RPMI7951 (cell line): ENCODE results near the gene COMP. TPM values are rescaled to one million over a fixed set of nuclear protein-coding genes. Genes with fewer than 3 reads are reported as not detected.
A peak's percentile ranks its signal among the peaks of the same experiment; 100 is the strongest.

Experiments used
- DNase-seq: peaks from one replicate; pipeline ENCODE4 v3.0.0-alpha.2; 2012; ENCODE audit warnings: low read depth
- total RNA-seq: library from RNA; depleted of rRNA; stranded (reverse); fragments of >200 nt; shearing (Covaris generic); gene quantifications from 2 replicates; pipeline ENCODE4 v1.2.3, GENCODE V29; 2014

COMP gene
- total RNA-seq, 1 experiment from 2014 or later: 1.1 TPM

DNA sequence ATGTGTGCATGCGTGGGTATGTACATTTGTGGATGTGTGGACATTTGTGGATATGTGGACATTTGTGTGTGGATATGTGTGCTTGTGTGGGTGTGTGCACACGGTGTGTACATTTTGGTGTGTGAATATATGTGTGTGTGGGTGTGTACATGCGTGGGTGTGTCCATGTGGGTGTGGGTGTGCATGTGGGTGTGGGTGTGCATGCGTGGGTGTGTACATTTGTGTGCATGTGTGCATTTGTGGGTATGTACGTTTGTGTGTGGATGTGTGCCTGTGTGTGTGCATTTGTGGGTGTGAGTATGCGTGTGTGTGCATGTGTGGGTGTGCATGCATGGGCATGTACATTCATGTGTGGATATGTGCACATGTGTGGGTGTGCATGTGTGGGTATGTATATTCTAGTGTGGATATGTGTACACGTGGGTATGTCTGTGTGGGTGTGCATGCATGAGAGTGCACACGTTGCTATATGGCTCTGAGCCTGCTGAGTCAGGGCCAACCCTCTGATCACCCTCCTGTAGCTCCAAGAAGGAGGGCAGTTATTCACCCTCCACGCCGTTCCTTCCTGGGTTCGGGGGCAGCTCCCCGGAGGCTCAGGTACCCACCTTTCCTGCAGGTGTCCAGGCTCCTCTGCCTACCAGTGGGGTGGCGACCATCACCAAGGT is 20.3 kb downstream of the COMP start:
- DNase-seq: no peak

DNA sequence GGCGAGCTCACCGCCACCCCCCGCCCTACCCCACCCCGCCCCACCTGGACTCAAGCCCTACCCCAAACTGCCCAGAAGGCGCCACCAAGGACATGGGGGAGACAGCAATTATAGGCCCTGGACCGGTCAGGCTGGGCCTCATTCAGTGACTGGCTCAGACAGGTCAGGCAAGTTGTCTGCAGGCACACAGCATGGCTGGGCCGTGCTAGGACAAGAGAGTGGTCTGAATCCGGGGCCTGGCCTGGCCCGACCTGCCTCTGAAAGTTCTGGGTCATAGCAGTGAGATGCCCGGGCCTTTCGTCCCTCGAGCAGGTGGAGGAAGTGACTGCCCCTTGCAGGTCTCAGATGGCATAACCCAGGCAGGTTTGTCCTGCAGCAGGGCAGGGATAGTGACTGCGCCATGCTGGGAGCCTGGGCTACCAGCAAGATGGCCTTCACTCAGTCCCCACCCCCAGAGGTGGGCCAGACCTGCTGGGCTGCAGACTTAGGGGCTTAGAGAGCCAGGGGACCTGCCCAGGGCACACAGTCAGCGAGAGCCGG is 21.0 kb downstream of the COMP start:
- DNase-seq: no peak

DNA sequence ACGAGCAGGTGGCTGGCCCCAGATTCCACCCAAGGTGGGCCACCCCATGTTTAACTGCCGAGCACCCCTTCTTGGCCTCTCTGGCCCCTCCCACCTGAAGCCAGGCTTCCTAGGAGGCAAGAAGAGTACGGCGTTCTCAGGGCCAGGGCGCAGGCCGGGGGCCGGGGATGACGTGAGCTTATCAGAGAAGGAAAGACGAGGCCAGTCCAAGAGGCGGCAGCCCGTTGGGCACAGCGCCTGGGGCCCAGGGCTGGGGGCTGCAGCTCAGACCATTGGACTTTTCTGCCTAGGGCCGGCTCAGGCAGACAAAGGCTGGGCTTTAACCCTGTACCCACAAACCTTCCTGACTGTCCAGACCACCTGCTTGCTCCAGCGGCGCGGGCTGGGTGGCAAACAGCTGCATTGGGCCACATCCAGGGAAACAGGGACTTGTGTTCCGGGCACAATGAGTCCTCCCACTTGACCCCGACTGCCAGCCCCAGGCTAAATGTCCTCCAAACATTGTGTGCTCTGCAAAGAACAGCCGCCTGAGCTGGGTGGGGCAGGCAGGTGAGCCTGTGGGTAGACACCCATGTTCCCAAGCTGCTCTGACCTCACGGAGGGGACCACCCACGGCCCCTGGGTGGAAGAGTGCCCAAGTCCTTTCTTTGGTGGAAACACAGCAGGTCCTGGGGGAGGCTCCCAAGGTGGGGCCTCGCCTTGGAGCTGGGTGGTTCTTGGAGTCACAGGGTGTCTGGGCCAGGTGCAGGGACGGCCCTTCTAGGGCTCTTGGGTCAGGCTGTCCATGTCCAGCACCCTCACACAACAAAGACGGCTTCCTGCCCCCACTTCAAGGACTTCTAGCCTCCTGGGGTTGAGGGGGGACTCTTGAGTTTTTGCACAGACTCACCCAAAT is 21.9 kb downstream of the COMP start:
- DNase-seq: no peak

DNA sequence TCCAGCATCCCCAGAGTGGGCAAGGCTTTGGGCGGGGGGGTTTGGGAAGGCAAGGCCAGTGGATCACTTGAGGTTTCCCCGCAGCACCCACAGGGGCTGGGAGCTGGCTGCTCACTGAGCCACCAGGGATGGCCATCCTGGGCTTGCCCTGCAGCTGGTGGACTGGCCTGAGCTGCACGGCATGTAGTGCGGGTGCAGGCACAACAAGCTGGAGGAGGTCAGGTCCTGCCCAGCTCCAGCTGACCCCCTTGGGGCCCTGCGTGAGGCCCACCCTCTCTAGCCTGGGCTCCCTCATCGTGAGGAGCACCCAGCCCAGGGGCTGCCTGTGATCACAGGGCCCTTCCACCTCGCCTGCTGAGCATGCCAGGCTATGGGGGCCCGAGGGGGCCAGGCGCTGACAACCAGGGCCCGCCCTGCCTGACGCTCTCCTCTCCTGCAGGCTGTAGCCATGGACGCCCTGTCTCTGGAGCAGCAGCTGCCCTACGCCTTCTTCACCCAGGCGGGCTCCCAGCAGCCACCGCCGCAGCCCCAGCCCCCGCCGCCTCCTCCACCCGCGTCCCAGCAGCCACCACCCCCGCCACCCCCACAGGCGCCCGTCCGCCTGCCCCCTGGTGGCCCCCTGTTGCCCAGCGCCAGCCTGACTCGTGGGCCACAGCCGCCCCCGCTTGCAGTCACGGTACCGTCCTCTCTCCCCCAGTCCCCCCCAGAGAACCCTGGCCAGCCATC is 22.9 kb downstream of the COMP start:
- no peak for DNase-seq

DNA sequence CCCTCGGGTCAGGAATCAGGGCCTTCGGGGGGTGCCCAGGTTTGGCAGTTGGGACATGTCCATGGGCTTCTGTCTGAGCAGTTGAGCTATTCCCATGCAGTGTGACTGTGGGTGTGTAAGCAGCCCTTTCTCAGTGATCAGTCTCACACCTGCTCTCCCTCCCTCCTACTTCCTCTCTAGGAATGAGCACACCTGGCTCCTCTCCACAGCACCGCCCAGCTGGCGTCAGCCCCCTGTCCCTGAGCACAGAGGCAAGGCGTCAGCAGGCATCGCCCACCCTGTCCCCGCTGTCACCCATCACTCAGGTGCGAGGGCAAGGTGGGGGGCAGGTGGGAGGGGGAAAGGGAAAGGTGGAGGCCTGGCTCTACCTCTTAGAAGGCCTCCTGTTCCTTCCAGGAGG is 25.9 kb downstream of the COMP start:
- DNase-seq: no peak

DNA sequence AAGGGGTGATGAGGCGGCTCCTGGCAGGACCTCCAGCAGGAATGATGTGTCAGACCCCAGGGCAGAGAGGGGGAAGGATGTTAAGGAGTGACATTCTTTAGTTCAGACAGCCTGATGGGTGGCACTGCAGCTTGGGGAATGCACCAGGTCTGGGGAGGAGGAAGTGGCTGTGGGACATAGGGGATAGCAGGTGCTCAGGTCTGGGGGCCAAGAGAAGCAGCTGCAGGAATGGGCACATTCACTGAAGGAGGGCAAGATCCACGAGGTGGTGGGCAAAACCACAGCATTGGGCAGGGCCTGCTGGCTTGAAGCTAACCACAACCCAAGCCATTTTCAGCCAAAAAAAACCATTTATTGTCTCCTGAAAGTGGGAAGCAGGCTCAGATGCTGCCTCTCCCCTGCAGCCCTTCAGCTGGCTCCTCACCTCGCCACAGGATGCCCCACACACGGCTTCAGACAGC is 26.5 kb downstream of the COMP start:
- DNase-seq: peak; percentile 96

DNA sequence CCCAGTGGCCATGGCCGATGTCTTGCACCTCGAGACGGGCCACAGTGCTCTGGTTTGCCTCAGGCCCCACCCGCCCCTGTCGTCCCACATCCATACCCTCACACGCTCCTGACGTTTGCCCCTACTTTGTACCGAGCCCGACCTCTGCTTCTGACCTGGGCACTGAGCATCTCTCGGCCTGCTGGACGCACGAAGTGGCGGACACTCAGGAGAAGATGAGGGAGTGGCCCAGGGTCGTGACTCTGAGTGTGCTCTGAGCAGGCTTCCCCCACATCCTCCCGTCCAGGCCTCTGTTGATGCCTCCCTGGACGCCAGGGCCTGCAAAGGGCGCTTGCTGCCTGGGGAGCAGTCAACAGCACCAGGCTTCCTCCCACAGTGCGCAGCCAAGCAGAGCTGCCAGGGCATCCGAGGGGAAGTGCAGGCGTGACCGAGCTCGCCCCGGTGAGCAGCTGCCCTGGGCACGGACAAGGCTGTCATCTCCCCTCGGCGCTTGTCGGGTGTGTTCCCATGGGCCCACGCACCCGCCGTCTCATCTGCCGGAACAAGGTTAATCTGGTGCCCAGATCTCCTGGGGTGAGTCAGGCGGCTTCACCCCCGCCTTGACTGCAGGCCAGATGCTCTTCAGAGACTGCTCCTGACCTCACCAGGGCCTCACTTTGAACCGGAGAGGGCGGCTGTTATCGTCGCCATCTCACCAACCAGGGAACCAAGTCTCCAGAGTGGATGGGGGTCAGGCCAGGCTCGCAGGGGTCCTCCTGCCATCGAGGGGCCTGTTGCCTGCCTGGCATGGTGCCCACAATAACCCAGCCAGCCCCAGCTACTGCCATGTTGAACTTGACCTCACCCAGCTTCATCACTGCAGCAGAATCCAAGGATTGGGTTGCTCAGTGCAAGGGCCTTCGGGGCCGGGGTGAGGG is 27.2 kb downstream of the COMP start:
- DNase-seq: peak; percentile 99

DNA sequence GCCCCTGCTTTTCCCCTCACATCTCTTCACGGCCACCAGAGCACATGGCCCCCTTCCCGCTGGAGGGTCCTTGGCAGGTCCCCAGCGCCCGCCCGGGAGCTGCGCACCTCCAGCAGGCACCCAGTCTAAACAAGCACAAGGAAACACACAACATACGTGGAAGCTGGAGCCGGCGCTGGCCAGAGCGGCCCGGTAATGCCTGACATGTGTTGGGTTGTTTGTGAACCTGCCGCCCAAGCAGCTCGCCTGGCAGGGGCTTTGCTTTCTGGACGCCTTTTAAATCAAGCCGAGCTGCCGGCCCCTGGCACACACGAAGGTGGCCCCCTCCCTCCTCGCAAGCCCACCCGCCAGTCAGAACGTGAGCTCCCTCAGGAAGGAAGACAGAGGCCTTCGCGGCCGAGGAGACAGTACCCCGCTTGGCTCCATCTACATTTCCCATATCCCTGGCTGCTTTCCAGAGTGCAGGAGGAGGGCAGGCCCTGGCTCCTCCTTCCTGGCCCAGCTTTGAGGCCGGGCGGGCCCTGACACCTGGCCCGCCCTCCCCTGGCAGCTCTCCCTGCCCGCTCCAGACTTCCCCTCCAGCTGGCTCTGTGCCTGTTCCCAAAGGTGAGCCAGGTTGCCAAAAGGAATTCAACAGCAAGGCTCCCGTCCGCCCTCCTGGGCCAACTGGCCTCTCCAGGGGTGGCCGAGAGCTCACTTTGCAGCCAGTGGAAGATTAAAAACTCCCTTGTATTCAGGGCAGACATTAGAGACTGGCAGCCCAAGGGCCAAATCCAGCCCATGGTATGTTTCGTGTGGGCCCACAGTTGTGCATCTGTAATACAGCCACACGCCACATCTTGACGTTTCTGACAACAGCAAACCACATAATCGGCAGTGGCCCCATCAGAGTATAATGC is 28.7 kb downstream of the COMP start:
- peak; percentile 44 for DNase-seq

DNA sequence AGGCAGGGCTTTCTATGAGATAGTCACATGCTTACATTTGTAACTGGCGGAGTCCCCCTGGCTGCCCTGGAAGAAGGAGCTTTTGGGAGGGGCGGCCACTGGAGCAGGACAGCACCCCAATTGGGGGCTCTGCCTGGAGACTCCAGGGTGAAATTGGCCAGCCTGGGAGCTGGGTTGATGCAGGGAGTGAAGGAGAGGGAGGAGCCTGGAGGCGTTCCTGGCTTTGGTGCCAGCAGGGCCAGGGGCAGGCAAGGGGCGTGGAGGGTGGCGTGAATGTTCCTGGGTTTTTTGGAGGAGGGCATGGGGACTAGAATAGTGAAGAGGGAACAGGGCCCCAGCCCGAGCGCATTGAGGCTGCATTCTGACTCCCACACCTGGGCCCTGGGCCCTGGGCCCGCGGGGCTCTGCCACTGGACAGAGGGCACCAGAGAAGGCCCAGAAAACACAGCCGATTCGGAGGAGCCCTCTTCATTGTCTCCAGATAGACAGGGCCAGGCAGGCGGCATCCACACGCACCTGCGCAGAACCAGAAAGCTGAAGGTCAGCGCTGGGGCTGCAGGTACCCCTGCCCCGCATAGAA is 29.5 kb downstream of the COMP start:
- no peak for DNase-seq

DNA sequence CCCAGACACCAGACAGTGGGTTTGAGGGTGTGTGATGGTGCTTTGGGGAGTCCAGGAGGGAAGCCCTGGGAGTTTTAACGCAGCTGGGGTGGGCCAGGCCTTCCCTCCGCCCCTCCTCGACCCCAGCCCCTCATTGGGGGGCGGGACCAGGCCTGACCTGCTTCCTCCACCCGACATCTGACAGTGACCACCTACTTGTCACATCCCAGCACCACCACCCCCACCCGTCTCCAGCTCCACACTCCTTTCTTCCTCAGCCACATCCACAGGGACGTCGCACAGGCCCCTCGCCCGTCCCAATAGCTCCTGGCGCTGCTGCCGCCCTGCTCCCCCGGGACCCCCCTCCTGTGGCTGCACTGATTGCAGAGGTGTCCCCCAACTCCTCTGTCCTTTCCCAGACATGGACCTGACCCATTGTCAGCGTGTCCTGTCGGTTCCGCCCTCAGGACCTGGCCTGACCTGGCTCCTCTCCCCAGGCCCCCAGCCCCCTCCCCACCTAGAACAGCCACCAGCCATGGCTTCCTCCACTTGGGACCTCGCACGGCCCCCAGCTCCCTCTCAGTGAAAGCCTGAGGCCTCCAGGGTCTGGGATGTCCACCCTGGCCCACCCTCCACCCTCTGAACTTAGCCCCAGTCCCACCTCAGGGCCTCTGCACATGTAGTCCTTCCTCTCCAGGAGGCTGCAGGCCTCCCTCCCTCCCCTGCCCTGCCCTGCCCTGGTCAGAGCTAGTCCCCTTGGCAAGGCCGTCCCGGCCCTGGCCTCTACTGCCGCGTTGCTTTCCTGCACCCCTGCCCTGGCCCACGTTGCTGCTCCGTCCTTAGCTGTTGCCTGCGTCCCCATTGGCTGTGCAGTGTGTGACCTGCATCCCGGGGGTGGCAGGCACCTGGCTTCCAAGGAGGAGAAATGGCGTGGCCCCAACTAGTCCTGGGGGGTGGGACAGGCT is 30.4 kb downstream of the COMP start:
- DNase-seq: no peak

DNA sequence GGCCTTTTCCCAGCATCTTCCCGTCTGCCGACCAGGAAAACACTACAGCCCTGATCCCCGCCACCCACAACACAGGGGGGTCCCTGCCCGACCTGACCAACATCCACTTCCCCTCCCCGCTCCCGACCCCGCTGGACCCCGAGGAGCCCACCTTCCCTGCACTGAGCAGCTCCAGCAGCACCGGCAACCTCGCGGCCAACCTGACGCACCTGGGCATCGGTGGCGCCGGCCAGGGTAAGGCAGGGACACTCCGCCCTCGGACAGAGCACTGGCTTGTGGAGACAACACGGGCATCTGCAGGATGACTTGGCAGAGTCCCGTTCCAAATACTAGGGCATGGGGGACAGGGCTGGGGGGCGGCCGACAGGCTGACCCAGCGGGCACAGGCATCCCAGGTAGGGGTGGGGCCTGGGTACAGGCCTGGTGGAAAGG is 31.1 kb downstream of the COMP start:
- no peak for DNase-seq

DNA sequence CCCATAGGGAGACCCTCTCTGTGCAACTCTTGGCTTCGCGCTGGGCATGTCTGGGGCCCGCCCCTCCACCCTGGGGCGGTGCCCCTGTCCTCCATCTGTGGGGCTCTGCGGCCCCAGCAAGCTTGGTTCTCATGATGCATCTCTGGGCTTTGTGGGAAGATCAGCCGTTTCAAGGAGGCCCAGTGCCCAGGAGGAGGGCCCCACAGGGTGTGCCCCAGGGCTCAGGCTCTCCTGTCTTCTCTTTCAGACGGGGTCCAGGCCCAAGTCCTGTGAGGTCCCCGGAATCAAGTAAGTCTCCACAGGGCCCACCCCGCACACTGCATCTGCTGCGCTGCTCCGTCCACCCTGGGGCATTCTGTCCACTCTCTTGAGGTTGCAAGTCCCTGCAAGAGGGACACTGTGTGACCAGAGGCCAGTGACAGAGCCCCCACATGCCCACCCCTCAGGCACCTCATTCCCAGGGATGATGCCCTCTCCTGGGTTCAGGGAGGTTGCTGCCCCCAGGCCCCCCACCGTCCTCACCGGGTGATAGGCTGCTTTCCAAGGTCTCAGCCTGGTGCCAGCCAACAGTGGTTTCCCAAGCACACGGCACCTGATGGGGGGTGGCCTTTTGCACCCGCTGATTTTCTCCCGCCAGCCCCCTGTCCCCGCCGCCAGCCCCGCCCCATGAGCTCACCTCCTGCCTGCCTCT is 31.7 kb downstream of the COMP start:
- DNase-seq: no peak

DNA sequence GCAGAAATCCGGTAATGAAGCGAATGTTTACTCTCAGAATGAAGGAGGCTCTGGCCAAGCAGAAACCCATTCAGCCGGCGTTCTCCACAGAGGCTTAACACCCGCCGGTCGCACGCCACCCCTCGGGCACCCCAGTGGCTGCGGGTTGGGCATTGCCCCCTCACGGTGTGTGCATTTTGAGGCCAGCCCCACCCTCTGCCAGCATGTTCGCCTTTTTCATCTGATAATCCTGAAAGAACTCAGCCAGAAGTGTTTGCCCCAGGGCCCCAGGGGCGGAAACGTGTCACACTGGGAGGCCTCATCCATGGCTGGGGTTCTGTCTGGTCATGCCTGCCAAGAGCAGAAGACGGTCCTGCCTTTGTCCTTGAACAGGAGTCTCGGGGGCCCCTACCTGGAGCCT is 34.2 kb downstream of the COMP start:
- peak; percentile 83 for DNase-seq

DNA sequence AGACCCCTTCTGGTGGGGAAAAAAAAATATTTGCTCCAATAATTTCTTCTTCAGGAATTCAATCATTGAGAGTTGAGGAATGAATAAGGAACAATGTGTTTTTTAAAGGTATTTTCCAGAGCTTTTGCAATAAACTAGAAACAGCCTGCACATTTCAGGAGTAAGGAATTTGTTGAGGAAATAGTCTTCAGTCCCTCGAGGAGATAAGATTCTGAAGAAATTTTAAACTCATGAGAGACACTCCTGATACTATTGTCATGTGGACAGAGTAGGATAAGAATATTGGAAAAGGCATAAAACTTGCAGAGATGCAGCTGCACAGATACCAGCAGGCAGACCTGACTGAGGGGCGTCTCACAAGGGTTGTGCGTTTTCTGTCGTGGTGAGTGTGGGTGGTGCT is 36.6 kb downstream of the COMP start:
- DNase-seq: no peak

DNA sequence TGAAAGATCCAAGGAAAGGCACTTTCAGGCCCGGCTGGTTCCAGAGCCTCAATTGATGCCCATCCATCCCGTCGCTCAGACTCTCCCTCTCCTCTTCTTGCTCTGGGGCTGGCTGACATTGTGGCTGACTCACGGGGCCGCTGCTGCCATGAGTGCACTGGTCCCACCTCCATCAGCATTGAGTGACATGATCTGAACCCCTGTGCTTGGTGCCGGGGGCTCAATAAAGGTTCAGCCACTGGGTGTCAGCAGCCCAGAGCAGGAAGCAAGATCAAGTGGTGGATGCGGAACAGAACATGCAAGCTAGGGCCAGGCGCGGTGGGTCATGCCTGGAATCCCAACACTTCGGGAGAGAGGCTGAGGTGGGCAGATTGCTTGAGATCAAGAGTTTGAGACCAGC is 39.5 kb downstream of the COMP start:
- no peak for DNase-seq

DNA sequence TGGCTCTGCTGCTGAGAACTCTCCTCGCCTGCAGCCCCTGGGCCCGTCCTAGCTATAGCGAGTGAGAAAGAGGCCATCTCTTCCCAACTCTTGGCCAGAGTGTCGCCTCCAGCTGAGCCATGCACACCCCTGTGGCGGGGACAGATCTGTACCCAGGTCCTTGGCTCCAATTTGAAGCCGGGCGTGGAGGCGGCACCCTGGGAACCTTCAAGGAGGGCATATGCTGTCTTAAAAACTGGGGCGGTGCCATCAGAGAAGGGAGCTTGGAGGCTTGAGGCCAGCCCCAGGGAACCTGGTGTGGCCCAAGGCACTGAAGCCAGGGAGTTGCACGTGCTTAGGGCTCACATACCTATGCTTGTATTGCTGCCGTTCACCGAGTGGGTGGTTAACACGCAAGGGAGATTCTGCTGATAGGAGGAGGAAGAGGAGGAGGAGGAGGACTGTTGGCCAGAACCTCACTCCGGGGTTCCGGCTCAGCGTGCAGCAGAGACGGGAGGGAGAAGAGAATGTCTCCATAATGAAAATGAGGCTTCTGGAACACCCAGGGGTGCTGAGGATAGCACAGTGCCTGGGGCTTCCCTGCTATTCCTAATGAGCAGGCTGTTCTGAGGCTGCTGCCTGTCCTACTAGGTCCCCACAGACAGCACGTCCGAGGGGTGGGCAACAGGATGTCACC is 40.7 kb downstream of the COMP start:
- DNase-seq: no peak
